Limb (tissue), 2 donors: ENCODE results near the gene PAX5.

ENCODE experiments used
- DNase-seq, 2 donors: peaks; one replicate each; pipeline ENCODE4 v3.0.0-alpha.2; 2016; ENCODE audit errors: extremely low spot score in 2 of 2

The PAX5 gene

DNA sequence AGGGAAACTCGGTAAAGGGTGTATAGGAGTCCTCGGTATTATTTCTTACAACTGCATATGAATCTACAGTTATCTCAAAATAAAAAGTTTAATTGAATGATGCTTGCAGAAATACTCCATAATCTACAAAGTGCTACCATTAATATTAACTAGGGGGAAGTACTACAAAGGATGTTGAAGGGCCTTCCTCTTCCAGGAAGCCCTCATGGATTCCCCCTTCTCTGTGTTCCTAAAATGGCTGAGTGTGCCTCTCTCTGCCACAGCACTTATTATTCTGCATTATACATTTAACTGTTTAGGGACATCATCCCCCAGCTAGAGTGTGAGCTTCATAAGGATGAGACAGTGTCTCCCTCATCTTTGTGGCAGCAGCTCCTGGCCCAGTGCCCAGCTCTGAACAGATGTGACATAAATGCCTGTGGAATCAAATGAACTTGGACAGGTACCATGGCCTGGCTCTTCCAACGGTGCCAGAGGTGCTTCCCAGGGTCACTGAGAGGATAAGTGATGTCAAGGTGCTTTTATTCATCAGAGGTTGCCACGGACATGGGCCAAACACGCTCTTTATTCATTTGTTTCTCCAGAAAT lies 99.5 kb downstream of the PAX5 start:
- no peak for DNase-seq

DNA sequence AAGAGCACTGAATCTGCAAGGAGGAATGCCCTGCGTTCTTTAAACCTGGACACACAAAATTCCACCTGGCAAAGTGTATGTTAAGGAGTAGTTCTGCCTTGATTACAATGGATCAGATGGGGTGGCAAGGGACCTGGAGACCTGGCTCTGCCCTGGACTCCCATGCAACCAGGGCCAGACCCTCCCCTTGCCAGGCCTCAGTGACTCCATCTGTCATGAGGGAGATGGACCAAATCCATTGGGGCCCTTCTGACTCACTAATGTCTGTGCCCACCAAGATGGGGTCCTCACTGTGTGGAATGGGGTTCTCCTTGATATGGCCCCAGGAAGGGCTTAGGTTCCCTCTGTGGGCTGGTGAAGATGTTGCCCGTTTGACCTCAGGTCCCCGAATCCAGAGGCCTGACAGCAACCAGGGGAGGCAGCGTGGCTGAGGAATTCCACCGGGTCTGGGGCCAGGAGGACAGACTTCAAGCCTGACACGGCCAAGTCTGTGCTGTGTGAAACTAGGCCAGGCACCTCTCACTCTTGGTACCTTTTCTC lies 100.3 kb downstream of the PAX5 start:
- no peak for DNase-seq

DNA sequence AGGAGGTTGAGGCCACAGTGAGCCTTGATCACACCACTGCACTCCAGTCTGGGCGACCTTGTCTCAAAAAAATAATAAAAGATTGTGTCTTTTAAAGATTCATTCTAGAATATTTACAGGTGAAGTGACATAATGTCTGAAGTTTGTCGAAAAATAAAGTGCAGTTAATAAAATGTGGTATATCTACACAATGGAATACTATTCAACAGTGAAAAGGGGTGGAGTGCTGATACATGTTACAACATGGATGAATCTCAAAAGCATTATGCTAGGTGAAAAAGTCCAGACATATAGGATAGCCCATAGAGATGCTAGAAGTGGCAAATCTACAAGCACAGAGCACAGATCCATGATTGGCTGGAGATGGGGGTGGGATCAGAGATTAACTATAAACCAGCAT lies 101.9 kb downstream of the PAX5 start:
- DNase-seq = no peak

DNA sequence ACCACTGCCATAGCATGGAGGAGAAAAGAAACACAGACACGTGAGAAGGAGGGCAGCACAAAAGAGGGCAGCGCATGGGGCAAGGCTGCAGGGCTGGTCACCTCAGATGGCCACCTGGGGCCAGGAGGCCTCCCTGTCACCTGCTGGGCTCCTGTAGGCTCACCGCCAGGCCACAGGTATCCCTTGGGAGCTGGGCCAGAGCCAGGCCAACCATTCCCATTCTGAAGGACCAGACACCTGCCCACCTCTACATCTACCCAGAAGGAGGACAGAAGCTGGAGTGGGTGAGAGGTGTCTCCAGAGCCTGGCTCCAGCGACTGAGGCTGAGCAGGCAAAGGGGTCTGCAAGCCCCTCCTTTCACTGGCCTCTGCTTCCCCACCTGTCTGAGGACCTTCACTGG lies 103.1 kb downstream of the PAX5 start:
- DNase-seq = no peak

DNA sequence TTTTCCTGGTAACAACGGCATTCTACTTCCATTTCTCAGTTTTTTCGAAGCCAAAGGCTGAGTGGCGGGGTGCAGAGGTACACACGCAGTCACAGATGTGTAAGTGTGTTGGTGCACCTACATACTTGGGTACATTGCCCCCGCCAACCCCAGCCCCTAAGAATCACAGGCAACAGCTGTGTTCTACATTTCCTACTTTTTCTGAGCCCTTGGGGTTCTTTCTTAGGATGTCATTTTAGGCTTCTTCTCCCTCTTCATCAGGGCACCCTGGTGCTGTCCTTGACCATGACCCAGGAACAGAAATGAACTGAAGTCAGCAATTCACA lies 104.8 kb downstream of the PAX5 start:
- DNase-seq = no peak

DNA sequence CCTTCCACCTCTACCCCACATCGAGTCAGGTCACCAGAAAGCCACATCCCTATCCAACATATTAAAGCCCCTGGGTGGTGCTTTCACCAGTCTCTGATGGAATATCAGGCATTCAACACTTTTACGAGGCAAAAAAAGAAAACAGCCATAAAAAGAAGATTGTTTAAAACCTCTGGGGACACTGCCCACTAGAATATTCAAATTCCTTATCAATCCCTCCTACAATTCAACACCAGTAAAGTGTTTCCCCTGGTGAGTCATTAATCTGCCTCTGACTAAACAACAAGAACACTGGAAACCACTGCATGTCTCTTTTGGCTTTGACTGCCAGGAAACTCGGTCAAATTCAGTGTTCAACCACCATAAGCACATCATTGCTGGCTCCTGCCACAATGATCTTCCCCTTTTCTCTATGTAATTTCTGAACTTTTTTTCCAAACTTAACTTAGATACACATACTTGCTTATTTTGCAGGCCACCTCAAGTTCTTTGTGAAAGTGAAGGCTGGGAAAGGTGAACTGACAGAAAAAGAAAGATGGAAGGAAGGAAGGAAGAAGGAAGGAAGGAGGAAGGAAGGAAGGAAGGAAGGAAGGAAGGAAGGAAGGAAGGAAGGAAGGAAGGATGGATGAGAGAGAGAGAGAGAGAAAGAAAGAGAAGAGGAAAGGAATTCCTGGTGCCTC lies 105.3 kb downstream of the PAX5 start:
- DNase-seq = no peak

DNA sequence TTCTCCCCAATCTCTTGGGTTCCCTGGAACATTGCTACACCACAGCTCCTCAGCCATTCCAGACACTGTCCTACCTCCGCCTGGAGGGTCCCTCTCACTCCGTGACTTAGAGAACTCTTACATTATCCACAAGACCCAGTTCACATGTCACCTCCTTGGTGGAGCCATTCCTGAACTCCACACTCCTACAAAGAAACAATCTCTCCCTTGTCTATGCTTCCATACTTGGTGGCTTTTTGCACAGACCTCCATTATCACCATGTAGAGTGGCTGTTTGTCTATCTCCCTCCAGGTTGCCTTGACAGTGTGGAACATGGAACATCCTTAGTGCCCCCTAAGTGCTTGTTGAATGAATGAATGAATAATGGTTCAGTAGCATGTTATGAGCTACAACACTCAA lies 105.9 kb downstream of the PAX5 start:
- no peak for DNase-seq

DNA sequence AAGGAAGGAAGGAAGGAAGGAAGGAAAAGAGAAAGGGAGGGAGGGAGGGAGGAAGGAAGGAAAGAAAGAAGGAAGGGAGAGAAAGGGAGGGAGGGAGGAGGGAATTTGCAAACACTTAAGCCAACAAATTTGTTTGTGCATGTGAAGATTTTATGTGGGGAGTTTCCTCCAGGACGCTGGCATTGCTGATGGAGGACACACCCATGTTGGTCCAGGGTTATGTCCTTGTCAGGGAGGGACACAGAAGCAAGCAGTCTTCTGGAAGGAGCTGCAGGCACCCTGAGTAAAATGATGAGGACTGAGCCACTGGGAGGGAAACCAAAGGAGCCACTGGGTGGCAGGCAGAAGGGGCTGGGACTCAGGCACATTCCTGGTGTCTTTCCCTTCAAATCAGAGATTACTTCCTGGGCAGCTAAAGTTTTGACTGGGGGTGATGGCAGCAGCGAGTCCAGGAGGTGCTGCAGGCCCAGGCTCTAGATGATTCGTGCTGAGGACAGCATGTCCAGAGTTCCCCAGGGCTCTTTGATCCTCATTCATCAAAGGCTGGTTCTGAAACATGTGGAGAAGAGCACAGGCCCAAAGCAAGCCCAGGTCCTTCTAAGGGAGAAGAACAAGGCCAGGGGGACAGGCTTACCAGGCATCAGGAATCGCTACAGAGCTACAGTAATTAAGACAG lies 109.2 kb downstream of the PAX5 start:
- no peak for DNase-seq

DNA sequence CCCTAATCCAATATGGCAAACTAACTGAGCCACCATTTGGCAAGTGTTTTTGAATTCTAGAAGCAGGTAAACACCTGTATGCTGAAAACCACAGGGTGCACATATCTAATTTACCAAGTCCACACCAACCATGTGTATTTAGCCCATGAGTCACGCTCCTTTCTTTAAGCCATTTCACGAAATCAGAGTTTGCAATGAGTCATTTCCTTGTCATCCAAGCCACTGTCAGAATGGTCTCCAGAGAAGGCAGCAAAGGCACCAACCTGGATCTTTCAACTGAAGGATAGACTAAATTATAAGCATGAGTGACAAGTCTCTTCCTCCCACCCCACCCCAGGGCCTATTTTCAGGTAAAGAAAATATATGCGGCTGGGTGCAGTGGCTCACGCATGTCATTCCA lies 110.0 kb downstream of the PAX5 start:
- DNase-seq = no peak

DNA sequence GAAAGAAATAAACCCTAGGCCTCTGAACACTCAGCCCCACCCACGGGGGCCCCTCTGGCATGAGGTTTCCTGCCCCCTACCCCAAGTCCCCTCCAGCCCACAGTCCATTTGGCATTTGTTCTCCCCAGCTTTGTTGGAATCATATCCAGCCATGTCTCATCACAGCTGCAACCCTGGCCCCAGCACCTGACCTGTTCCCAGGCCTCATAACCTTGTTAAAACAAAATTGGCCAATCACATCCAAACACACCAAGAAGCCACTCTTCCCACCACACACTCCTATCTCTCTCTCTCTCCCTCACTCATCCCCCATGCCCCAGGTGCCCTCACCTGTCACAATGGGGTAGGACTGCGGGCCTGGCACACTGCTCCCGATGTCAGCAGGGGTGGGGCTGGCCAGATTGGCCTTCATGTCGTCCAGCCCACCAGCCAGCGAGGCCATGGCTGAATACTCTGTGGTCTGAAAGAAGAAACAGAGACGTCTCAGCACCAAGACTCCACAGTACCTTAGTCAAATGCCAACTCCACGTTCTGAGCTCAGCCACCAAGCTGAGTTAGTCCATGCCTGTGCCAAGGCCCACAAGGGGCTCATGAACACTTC lies 110.9 kb downstream of the PAX5 start:
- no peak for DNase-seq

DNA sequence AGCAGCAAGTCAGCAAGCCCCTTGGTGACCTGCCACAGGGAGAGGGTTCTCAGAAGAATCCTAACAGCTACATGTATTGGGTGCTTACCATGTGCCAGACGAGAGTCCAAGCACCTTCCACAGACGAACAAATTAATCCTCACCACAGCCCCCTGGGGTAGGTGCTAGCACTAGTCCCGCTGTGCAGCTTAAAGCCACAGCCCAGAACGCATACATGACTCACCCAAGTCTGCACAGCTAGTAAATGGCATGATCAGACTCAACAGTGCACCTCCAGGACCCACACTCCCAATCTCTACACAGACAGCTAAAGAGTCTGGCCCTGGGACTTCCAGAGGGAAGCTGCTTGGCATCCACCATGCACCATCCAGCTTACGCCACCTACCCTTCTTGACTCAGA lies 111.5 kb downstream of the PAX5 start:
- no peak for DNase-seq

DNA sequence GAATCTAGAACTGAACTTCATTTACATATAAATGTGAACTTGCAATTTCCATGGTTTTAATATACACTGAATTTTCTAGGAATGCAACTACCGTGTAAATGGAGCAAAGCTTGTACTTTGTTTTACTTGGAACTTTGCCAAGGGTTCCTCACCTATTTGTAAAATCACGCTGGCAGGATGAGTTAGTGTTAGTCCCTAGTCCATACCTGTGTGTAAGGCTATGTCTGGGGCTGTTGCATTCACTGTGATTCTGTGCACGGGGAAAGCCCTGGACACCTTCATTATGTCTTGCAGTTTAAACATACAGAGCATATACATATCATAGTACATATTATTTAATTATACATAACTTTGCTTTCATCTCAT lies 119.9 kb downstream of the PAX5 start:
- DNase-seq = no peak

DNA sequence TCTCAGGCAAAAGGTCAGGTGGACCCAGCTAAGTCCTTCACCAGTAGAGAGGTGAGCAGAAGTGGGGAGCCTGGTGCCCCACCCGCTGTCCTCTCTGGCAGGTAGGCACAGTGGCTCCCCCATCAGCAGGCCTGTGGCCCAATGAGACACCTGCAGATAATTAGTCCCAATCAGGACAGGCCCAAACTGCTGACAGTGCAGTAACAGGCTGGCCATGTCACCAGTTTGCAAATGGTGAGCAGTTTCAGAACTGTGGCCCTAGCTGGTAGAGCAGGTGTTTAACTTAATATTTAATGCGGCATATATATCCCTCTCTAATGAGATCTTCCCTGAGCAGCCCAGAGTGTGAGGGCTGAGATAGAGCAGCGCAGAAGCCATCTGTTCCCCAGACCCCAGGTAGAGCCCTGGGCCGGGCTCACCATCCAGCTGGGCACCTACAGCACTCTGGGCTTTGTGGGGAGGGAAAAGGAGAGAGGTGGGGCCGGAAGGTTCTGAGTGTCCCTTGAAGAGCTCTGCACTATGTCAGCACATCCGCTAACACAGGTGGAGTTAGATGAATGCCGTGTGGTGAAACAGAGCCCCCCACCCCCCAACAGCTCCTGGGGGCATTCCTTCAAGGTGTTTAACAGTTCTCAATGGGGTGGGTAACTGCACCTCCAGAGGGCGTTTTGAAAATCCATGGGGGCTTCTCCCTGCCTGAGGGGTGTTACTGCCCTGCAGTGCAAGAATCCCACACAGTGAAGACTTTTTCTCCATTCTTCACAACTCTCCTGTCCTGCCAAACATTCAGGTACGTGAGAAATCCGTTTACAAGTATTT lies 120.5 kb downstream of the PAX5 start:
- no peak for DNase-seq

DNA sequence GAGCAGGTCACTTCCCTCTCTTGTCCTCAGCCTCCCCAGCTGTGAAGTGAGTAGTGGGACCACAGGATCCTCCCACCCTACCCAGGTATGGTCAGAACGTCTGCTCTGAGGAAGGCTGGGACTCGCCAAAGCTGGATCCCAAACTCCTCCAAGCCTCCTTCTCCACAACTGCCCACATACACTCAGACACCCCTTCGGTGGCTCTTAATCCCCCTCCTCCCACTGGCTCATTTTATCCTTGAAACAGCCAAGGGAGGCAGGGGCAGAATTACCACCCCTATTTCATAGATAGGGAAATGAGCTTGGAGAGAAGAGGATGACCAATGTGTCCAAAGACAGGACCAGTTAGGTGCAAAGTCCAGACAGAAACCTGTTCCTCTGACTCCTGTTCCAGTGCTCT lies 121.4 kb downstream of the PAX5 start:
- DNase-seq = no peak

DNA sequence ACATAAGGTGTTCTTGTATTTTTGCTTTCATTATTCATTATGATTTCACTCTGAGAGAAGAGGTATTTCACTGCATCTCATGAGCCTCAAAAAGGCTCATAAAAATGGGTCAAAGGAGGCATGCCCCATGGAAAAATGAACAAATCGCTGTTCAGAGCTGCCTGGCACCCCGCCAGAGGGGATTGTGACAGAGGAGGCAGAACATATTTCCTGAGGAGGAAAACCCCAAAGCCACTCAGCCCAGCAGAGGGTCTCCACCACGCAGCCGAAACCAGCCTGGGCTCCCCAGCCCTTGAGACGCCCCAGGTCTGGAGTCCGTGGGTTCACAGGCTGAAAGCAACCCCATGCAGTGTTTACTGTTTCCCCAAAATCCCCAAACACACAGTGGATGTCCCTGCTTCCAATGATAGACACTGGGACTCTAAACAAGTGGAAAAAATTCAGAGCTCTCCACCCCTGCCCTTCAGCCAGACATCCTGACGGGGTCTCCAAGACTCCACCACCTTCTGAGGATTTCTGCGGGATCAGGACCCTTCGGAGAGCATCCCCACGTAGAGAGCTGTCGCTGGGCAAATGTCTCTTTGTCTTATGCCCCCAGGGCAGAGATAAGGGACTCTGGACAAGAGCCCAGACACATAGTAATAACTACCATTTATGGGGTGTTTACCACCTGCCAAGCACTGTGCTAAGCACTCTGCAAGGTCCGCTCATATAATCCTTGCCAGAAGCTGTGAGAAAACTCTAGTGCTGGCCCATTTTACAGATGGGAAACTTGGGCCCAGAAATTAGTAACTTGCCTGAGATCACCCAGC lies 122.3 kb downstream of the PAX5 start:
- DNase-seq = peak in 1 of 2 donors; percentile 34

DNA sequence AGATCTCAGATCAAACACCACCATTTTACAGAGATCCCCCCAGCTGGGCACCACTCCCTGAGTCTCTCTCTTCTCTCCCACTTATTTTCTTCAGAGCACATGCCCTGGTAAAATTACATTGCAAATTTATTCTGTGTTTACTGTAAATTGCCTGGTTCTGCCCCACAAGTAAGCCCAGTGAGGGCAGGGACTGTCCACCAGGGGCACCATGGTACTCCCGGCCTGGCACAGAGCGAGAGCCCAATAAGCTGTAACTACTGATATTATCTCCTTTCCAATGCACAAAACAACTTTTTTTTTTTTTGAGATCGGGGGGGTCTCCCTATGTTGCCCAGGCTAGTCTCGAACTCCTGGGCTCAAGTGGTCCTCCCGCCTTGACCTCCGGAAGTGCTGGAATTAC lies 123.0 kb downstream of the PAX5 start:
- peak in 1 of 2 donors; percentile 6 for DNase-seq

DNA sequence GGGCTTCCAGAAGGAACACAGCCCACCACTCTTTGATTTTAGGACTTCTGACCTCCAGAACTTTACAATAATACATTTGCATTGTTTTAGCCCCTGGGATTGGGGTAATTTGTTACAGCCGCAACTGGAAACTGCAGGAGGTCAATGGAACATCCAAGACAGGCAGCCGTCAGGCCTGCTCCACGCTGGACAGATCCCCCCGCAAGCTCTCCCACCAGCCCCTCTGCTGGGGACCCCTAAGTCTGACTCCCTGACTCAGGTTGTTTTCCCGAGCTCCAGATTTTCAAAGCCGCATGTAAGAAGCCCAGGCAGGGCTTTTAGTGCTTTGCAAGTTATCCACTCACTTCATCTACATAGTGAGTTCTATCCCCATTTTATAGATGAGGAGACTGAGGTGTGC lies 127.6 kb downstream of the PAX5 start:
- no peak for DNase-seq

DNA sequence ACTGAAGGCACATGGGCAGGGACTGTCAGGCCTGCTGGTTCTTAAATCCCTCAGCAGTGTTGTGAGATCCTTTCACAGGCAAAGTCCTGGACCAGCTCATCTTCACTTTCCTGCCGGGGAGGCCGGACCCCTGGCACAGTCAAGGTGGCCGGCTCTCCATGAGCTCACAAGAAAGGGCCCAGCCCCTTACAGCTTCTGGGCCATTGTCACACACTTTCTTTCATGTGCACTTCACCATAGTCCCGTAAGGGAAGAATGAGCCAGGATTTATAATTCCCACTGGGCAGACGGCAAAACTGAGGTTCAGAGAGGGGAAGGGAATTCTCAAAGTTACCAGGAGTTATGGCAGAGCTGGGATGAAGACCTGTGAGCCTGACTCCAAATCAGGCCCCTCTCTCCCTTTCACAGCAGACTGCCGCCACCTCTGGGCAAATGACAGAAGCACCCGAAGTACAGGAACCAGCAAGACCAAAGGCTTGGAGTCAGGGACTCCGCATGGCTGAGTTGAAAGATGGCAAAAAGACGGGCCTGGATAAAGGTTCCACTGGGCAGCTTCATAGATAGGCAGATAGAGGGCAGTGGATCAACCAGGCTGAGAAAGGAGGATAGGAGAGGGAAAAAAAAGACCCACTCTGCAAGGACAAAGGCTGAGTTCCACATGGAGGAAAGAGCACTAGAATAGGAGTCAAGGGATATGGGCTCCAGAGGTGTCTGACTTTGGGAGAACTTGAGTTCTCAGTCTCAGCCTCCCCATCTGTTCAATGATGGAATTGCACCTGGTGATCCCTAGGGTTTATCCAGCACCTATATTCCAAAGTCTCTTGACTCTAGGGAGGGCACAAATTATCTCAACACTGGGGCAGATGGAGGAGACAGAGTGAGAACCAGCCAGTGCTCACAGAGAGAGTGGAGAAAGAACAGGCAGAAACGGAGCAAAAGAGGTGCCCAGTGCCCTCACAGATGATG lies 128.7 kb downstream of the PAX5 start:
- DNase-seq = peak in 1 of 2 donors; percentile 21

DNA sequence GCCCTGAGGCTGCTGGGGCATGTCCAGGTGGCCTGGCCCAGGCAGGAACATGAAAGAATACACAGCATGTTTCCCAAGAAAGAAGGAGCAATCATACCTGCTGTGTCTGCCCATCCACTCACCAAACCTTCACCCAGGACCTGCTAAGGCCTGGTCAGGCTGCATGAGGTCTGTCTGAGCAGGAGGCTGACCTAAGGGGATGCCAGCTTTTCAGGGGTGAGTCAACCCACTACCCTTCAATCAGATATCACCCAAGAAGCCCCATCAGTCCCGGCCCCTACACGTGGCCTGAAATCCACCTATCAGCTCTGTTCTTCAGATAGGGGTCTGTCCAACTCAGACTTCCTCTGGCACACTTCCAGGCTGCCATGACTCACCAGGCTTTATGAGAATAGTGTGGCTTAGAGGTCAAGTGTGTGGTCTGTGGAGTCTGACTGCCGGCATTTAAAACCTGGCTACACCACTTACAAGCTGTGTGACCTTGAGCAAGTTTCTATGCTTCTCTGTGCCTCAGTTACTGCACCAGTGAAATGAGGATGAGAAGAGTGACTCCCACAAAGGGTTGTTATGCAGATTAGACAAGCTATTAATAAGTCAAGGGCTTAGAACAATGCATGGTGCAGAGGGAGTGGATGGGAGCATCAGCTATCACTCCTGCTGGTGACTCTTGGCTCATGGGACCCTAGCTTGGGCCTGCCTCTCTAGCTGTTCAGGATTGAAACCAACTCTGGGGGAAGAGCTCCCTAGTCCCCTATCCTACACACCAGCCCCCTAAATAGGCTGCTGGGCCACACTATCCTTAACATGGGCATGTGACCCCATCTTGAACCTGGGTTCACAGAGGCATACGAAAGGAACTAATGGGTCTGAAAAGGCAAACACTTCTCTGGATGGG lies 130.3 kb downstream of the PAX5 start:
- peak in 1 of 2 donors; percentile 10 for DNase-seq
